NCI-H345 treated with DMSO at 0.1 percent for 48 hours (cell line): ENCODE data around the gene POPDC2.

Experiments
- DNase-seq: peaks from one replicate; lab custom pipeline; 2025; ENCODE audit not compliant: unreplicated experiment; lab: John Stamatoyannopoulos, UW

The POPDC2 gene

DNA sequence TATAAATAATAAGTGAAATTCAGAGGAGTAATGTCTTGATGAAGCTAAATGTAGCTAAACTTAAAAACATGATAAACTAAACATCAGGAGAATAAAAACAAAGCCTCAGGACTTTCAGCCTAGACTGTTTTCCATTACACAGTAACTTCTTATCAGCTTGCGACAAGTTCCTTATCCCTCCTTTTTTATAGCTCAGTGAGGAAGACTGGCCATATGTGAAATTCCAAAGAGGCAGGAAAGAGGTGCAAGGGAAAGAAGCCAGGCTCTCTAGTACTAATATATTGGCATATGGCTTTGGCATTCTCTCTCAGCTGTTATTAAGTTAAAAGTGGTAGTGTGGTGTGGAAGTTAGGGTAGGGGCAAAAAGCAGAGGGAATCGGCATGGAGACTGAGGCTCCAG, 12.4 kb upstream of the POPDC2 start:
- DNase-seq = no peak

DNA sequence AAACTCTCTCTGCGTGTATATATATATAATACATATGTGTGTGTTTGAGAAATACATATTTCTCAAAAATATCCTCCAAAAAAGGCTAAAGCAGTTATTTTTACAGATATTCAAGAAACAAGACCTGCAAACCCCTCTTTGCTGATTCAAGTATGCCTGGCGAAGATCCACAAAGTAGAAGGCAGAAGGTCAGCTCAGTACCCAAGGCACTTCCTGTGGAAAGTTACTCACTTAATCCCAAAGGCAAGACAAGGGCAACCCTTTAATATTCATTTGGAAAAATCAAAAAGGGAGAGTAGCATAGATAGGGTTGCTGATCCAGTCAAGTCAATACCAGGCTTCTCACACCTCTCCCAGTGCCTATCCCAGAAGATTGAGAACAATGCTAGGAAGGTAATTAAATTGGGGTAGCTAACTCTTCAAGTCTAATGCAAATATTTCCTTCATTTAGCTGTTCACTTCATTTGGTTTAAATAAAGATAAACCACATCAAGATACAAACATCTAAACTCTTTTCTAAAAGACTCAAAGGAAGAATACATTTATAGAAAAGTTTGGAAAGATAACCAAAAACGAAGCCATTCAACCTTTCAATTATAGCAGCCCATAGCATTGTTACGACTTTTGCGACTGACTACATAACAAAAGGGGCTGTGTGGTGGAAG, 9.6 kb upstream of the POPDC2 start:
- no peak for DNase-seq

DNA sequence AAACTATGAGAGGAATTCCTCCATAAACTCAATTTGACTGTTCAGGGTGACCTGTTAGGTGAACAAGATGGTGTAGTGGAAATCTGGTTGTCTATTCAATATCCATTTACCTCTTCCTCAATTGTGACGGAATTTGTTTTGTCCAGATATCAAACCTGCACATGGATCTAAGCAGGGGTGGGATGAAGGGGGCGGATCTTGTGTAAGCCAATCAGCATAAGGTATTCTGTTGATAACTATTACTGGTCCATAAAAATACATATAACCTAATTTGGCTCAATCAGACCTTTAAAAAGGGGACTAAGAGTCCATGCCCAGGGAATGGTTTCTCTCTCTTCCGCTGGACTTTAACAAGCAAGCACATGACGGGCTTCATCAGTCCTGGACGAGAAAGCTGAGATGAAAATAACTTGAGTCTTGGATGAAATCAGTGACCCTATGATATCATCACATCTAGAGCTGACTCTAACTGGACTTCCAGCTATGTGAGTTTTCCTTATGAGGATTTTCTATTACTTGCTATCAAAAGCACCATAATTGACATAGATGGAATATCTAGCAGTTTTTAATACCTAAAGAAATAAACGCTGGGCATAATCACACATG, 5.7 kb upstream of the POPDC2 start:
- no peak for DNase-seq

DNA sequence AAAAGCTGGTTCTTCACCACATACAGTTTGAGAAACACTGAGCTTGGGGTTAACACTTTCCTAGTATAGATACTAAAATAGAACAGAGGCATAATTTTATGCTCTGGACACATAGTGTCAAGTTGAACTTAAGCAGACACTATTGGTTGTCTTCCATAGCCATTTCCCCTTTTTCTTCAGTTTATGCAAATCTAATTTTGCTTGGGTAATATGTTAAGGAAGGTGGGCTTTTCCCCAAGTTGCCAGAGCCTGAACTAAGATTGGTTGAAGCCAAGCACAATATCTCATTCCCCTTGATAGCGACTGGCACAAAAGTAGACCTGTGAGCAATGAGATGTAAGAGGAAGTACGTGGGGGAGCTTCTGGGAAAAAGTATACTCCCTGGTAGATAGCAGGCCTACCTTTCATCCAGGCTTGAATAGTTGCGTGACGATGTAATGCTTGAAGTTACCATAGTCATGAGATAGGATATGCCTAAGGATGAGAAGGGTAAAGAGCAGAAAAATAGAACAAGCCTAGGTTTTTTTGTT, 4.5 kb upstream of the POPDC2 start:
- no peak for DNase-seq

DNA sequence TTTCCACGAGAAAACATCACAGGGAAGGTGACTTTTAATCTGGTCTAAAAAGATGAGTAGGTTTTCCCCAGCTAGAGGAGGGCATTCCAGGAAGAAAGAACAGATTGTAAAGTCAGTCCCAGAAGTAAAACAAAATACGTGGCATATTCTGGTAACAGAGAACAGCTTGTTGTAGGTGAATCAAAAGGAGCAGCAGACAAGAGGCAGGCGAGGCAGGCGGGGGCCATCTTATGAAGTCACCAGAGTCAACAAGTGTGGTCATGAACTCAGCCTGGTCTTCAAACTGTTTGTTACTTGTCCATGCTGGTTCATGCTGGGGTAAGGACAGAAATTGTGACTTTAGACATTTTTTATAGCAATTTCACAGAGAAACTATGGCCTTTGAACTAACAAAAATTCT, 4.0 kb upstream of the POPDC2 start:
- DNase-seq = no peak

DNA sequence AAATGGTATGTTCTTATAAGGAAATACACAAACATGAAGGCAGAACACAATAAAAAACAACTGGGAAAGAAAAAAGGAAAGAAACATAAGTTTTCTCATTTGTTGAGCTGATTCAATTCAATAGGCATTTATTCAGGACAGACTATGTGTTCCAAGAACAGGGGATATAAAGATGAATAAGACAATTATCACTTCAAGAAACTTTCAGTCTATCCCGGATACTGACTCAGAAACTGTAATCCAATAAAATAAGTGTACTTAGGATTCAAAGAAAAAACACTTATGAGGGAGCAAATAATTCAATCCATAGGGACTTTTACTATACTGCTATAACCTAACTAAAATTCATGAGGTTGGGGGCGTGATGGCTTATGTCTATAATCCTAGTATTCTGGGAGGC, 3.5 kb upstream of the POPDC2 start:
- DNase-seq = no peak

DNA sequence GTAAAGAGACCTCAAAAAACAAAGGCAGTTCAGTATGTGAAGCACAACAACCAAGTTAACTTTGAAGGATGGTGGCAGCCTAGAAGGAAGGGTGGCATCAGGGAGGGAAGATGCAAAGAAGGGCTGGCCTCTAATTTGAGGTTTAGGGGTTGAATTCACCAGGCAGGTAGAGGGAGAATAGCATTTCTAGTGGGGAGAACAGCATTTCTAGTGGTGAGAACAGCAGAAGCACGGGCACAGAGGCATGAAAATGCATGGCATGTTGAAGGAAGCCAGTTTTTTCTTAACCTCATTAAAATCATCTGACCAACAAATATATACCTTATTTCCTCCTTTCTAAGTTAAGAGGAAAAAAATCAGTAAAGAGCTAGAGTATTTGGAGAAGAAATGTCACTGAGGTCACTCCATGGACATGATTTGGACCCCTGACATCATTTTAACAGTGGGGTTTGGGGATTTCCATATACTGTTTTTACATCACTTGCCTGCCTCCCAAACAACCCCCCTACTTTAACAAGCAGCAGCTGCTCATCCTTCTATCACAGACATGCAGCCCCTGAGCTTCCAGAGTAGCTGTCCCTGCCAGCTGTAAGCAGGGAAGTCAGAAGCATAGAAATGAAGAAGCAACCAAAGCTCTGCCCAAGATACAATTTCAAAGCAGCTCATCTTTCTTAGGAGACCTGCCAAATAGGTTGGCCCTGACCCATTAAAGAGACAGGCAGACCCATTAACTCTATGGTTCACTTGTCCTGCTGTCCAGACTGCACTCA, 2.4 kb upstream of the POPDC2 start:
- DNase-seq = no peak

DNA sequence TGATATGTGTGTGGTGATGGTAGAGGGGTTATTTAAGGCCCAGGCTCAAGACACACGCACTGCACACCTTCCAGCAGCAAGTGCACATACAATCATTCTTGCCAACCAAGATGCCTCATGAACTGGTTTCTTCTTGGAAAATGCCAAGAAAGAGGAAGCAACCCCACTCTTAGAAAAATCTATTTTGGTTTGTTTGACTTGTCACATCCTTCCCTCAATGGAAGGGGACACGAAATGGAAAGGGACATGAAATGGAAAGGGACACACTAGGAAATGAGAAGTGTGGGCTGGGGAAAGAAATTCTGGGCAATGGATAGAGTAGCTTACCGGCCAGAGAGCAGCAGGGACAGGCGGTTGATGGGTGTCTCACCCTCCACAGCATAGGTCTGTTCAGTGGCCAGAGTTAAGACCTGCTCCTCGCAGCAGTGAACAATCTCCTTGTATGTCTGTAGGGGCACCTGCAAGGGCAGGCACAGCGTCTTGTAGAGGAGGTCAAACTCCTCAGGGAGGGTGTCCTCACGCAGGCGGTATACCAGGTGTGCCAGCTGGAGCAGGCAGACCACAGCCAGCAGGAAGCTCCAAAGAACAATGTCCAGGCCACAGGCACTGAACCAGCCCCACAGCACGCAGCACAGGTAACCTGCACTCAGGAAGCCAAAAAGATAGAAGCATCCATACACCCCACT, 640 bp downstream of the POPDC2 start:
- DNase-seq = no peak

DNA sequence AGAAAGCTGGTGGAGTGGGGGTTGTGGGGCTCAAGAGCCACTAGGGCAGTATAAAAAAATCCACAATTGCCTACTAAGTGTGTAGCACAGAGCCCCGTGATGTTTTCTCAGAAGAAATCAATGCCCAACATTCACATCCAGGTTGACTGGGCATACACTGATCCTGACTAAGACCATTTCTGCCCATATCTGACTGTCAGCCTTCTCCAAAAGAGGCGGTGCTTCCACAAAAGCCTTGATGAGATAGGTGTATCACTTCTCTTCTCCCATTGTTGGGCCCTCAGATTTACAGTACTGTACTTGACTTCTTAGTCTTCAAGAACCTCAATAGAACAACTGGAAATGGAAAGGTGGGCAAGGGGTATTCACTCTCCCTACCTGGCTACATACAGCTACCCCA, 1.4 kb downstream of the POPDC2 start:
- DNase-seq = no peak

DNA sequence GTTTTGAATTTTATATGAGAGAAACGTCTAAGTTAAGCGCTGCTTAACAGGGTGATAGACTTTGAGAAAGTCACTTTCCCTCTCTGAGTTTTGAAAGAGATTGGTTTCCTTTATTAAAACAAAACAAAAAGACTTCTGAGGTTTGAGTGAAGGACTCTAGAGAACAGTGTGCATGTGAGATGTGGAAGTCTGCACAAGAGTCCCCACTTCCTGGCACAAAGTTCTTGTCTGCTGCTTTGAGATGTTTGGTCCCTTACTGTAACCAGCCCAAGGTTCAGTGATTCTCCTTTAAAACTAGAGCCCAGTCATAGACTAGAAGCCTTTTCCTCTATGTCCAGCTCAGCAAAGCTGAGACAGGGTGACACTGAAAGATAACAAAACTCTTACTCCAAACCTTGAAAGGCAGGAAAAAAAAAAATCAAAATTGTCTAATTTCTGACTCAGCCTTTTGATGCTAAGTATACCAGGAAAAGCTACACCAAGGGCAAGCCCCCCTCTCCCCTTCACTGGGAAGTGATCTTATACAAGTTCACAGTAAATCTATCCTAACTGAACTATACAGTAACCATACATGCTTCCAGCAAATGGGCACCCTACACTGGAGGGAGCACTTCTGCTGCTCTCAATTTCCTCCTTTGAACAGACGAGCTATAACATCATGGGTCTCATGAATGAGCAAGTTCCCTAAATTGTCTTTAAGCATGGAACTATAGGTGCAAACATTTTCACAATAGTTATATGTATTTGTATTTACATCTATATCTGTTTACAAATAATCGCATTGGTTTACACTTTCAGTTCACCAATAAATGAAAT, 2.3 kb downstream of the POPDC2 start:
- DNase-seq = no peak

DNA sequence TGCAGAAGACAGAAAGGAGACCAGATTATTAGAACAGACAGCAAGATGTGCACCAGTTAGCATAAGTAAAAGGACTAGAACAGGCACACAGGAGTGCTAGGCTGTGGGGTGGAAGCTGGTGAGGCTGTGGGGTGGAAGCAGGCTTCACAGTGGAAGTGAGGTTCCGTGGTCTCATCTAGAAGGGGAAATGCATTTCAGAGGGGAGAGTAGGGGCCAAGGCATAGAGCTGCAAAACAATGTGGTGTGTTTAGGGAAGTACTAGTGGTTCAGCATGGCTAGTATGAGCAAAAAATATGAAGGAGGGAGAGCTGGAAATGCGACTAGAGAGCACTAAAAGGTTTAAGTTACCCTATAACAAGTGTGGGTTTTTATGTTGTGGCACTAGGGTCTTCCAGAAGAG, 6.5 kb downstream of the POPDC2 start:
- DNase-seq = no peak

DNA sequence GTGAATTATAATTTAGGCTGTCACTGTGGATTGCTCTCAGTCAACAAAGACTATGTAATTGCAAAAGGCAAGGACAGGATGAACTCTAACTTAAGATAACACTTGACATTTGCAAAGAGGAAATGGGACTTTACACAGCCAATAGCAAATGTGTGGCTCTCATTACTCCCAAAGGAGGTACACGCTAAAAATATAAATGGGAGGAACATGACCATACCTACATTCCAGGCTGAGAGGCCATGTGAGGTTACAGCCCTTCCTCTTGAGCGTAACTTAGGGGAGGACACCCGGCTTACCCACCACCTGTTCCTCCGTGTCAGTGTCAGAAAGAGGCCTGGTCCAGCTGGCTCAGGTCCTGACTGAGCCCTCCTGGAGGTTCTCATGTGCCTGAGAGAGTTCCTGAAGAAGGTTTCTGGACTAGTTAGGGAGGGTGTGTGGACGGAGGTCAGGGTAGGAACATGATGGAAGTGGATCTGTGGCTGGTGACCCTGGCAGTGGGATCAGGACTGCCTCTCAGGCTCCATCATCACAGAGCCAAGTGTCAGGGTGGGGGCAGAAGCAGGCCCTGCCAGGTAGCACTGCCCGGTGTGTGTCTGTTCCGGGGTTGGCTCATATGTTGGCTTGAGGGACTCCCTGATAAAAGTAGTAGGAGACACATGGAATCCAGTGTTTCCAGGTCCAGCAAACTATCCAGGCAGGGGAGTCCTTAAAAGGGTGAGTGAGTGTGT, 7.9 kb downstream of the POPDC2 start:
- DNase-seq = no peak

DNA sequence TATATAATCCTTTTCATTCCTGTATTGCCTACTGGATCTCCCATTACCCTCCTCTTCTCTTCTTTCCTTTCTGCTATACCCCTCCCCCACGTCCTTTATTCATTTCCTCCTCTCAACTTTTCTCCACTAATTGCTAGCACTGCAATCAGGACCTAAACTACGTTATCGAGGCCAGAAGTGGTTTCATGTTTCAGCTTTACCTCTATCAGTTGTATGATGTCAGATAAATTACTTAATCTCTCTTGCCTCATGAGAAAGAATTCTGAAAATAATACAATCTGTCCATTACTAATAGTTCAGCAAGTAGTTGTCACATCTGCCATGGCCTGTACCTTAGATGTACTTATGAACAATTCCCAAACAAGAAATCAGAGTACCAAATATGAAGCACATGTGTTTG, 10.6 kb downstream of the POPDC2 start:
- DNase-seq = no peak

DNA sequence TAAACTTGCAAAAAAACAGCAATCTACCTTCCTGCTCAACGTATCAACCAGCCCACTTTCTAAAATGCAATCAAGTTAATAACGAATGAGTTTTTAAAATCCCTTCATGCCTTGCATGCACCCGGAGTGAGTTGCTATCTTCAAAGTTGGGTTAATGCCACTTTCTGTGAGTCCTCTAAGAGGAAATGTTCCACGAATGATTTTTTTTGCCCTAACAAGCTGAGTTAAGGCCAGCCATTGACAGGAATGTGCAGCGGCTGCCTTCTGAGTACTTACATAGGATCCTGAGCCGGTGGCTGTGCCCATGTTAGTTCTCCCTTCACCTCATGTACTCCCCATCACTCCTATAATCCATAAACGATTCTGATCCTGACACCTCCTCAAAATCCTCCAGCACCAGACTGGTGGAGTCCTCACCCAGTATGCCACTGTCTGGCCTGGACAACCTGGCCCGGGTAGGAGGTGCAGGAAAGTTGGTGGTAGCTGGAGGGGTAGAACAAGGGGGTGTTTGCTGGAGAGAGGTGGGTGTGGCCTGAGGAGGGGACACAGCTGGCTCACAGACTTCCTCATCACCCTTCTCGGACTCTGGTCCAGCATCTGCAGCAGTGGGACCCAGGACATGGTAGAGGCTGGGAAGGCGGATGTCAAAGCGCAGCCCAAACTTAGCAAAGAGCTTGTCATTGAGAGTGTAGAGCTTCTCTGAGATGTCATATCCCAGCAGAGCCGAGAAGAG, 12.4 kb downstream of the POPDC2 start:
- DNase-seq = no peak

DNA sequence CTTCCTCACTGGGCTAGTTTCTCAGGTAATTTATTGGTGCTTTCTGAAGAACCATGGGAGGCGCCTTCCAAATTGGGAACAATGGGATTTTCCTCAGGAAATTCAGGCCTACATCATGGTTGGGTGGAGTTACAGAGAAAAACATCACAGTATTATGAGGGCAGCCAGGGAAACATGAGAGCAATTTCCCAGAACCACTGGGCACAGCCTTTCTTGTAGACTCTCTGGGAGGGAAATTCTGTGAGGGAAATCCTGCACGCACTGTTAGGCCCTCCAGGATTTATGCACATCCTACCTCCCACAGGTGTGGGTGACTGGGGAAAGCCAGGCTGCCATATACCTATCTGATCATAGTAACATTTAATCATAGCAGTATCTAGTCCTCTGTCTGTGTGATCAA, 13.2 kb downstream of the POPDC2 start:
- no peak for DNase-seq

DNA sequence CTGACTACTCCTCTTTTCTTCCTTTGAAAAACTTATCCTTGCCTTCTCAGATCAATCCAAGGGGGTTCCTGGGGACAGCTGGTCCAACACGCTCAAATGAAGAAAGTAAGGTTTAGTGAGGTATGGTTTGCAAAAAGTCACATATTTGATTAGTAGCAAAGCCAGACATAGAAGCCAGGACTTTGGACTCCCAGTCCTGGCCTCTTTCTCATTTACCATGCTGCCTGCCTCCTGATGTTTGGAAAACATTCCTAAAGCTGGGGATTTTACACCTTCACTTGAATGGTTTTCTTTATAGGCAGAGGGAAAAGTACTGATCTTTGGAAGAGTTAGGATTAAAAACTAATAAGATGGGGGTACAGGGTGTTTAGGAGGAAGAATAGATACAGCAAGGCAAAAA, 14.6 kb downstream of the POPDC2 start:
- no peak for DNase-seq

DNA sequence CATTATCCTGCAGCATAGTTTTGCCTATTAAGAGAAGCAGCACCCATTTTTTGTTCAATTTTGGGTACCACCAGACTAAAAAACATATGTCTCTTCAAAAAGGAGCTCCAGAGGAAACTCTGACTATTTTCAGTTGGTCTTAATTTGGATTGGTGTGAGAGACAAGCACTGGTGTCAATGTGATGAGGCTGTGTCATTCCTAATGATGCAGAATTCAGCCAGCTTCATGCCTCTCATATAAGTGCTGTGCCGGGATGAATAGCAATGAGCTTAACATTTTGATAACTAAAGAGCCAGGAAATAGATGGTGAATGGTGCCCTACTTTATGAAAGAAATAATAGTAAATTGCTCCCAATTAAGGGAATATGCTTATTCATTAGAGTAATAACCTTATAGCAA, 15.9 kb downstream of the POPDC2 start:
- no peak for DNase-seq

DNA sequence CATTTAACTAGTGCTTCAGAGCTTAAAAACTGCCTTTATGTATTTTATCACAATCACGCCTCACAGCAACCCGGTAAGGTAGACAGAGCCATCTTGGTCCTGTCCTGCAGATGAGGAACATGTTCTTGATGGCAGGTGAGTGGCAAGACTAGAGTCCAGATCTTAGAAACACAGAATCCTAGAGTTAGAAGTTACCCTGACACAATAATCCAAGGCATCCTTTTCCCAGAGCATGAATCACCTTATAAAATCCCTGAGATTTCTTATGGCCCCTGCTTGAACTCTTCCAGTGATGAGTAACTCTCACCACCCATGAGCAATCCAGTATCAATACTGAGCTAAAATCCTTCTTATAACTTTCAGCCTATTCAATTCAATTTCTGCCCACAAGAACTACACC, 16.9 kb downstream of the POPDC2 start:
- no peak for DNase-seq

DNA sequence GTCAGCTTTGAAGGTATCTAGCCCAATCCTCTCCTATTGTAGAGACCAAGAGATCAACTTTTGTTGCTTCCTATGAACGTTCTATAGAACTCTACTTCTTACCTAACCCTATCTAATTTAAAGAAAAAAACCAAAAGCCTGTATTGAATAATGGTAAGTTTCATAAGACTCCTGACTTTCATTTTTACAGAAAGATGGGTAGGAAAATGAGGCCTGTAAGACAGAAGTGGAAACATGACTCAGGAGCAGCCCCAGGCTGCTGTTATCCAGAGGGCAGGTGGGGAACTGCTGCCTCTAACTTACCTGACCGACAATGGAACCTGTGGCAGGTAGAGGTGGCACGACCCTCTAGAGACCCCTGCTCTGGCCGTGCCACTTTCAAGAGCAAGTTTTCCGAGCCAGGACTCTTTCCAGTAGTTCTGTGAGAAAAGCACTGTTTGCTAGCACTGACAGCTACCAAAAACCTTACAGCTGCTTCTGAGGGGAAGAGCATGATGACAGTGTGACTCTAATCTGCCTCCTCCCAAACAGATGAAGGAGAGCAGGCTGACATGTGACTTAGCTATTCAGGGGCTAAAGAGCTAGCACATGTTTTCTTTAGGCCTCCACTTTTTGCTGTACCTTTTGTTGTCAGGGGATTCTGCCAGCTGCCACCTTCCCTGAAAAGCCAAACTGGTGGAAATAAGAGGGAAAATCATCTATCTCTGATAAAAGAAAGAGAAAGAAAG, 17.5 kb downstream of the POPDC2 start:
- DNase-seq = no peak
